Hepatocyte (in vitro differentiated cells): Measurements from ENCODE around the gene HSPB9. TPM values are rescaled to one million over a fixed set of nuclear protein-coding genes. Genes with fewer than 3 reads are reported as not detected.
A peak's percentile ranks its signal among the peaks of the same experiment; 100 is the strongest.

Experiments
- DNase-seq: peaks from one replicate; pipeline ENCODE4 v3.0.0-alpha.2; 2016; ENCODE audit warnings: low spot score
- H2AFZ ChIP-seq: fragments of 200-600 bp; sonication (generic); 2 replicates; pipeline ENCODE4 v1.6.0; 2016; ENCODE audit warnings: antibody characterized with exemption, mild to moderate bottlenecking
- H3K27ac ChIP-seq: fragments of 200-600 bp; sonication (generic); 2 replicates; pipeline ENCODE4 v1.5.1; 2016; ENCODE audit warnings: mild to moderate bottlenecking
- H3K27me3 ChIP-seq: fragments of 200-600 bp; sonication (generic); 2 replicates; pipeline ENCODE4 v1.6.1; 2016
- H3K36me3 ChIP-seq: fragments of 200-600 bp; sonication (generic); replicated peaks from 2 replicates; pipeline ENCODE4 v1.5.1; 2016; ENCODE audit warnings: low read depth; ENCODE audit not compliant: insufficient read depth
- H3K4me1 ChIP-seq: fragments of 200-600 bp; sonication (generic); 2 replicates; pipeline ENCODE4 v1.5.1; 2016; ENCODE audit warnings: mild to moderate bottlenecking, moderate library complexity; ENCODE audit not compliant: insufficient read depth
- H3K4me2 ChIP-seq: fragments of 200-600 bp; sonication (generic); 2 replicates; pipeline ENCODE4 v1.6.0; 2016
- H3K4me3 ChIP-seq: fragments of 200-600 bp; sonication (generic); 2 replicates; pipeline ENCODE4 v1.5.1; 2016; ENCODE audit warnings: mild to moderate bottlenecking
- H3K79me2 ChIP-seq: fragments of 200-600 bp; sonication (generic); 2 replicates; pipeline ENCODE4 v1.6.0; 2017; ENCODE audit warnings: mild to moderate bottlenecking
- H3K9me2 ChIP-seq: fragments of 200-600 bp; sonication (generic); replicated peaks from 2 replicates; pipeline ENCODE4 v1.6.0; 2017; ENCODE audit warnings: mild to moderate bottlenecking; ENCODE audit not compliant: insufficient read depth
- H3K9me3 ChIP-seq: fragments of 200-600 bp; sonication (generic); 2 replicates; pipeline ENCODE4 v1.5.1; 2016; ENCODE audit warnings: low read depth, mild to moderate bottlenecking
- H4K20me1 ChIP-seq: fragments of 200-600 bp; sonication (generic); 2 replicates; pipeline ENCODE4 v1.6.0; 2016; ENCODE audit warnings: mild to moderate bottlenecking; ENCODE audit not compliant: insufficient read depth, poor library complexity, severe bottlenecking
- CTCF ChIP-seq: fragments of 200-600 bp; sonication (generic); IDR thresholded peaks from 2 replicates; pipeline ENCODE4 v1.5.1; 2016; ENCODE audit warnings: antibody characterized with exemption, mild to moderate bottlenecking; ENCODE audit not compliant: poor library complexity
- EZH2 ChIP-seq: fragments of 200-600 bp; sonication (generic); IDR thresholded peaks from 2 replicates; pipeline ENCODE4 v1.6.1; 2016; ENCODE audit warnings: antibody characterized with exemption, mild to moderate bottlenecking, borderline replicate concordance
- EZH2phosphoT487 ChIP-seq: fragments of 200-600 bp; sonication (generic); IDR thresholded peaks from one replicate; pipeline ENCODE4 v1.6.1; 2018; ENCODE audit warnings: antibody characterized with exemption, mild to moderate bottlenecking, low read depth, moderate library complexity; ENCODE audit not compliant: unreplicated experiment, severe bottlenecking
- WGBS: methylation state at CpG from one replicate; pipeline ENCODE4 v1.1.6; 2016; ENCODE audit warnings: low lambda C conversion rate; ENCODE audit errors: missing lambda C conversion rate; 5-methylcytosine and 5-hydroxymethylcytosine counted together
- polyA plus RNA-seq: library from polyadenylated mRNA; unstranded; fragments of >200 nt; fragmentation: Nextera tagmentation; extraction: Ambion mirVana; gene quantifications from 2 replicates; pipeline ENCODE4 v1.2.1, GENCODE V29; 2016
- total RNA-seq: library from RNA; depleted of rRNA; stranded (reverse); fragments of >200 nt; gene quantifications from 2 replicates; pipeline ENCODE4 v1.2.3, GENCODE V29; 2014

Gene HSPB9
- total and polyA plus RNA-seq, 2 experiments from 2014 or later: 0.34 TPM; not detected in 1

DNA sequence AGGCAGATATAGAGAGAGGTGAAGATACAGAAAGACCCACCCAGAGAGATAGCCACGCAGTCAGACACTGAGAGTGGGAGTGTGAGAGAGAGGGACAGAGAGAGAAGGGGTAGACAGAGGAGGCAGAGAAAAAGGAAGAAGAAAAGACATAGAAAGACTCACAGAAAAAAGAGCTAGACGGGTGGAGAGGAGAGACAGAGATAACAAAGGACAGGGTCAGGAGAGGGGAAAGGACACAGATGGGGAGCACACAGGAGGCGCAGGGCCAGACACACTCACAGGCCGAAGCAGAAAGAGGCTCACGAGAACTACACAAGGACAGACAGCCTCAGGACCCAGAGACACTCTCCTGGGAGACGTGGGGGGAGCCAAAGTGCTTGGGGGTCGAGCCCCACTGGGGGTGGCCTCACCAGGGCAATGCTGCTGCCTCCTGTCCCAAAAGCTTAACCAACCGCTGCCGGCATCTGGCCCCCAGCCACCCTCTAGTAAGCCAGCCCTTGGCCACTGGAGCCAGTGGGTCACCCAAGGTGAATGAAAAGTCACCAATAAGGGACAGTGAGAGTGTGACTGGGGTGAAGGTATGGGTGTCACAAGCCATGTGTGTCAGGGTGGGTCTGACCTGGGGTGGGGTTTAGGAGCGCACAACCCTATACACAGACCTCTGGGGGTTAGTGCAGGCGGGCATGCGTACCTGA lies 28.1 kb upstream of the HSPB9 start:
- H3K9me3 ChIP-seq: no peaks in the 10 kb centered on the region
- no peaks in the 10 kb centered on the region for H4K20me1 ChIP-seq
- no peaks in the 10 kb centered on the region for H3K9me2 ChIP-seq
- TF ChIP-seq EZH2: no peak
- TF ChIP-seq EZH2phosphoT487: no peak
- TF ChIP-seq CTCF: no peak
- H3K27ac ChIP-seq: no peak overlapping the region
- DNase-seq: no peak
- H3K4me2 ChIP-seq: no peak overlapping the region
- H2AFZ ChIP-seq: no peak overlapping the region
- H3K4me1 ChIP-seq: peaks cover 7% of the 10 kb centered on the region
- 86% methylated on average over 12 of the region's 12 CpGs for WGBS
- no peak overlapping the region for H3K4me3 ChIP-seq
- peaks cover 23% of the 10 kb centered on the region for H3K27me3 ChIP-seq
- H3K36me3 ChIP-seq: no peaks in the 10 kb centered on the region
- H3K79me2 ChIP-seq: no peaks in the 10 kb centered on the region

DNA sequence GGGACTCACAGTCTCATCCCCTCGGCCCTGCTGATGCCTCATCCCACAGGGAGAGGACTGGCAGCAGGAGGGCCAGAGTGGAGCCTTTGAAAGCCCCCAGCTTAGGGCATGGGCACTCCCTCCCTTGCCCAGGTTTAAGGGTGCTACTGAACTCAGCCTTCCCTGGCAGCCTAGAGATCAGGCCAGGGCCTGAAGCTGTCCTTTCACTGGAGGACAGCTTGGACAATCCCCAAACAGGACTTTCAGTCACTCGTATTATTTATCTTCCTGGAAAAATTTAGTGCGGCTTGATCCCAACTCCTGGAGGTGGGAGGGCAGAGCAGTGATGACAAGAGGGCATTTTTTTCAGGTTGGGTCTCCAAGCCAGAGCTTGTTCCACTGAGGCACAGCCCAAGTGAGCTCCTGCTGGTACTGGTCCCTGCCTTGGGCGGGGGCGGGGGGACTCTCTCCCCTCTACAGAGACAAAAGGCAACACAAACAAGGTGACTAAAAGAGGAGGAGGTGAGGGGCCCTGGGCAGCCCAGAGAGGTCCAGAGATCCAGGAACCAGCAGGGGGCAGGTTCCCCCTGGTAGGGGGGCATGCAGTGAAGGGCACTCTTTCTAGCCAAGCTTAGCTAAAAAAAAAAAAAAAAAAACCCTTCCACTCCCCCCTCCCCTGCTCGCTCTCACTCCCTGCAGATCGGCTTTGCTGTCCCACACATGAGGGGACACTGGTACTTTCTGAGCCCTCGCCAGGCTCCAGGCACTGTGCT lies 26.1 kb upstream of the HSPB9 start:
- Histone ChIP-seq H3K4me2 (no peak overlapping the region), H2AFZ (no peak overlapping the region), H3K79me2 (no peaks in the 10 kb centered on the region), H3K27me3 (peaks cover 23% of the 10 kb centered on the region), H3K4me1 (peaks cover 7% of the 10 kb centered on the region), H3K9me3 (no peaks in the 10 kb centered on the region), H3K9me2 (no peaks in the 10 kb centered on the region), H3K4me3 (no peak overlapping the region), H3K27ac (no peak overlapping the region), H4K20me1 (no peaks in the 10 kb centered on the region), H3K36me3 (no peaks in the 10 kb centered on the region)
- 72% methylated on average over 6 of the region's 8 CpGs for WGBS
- no peak for TF ChIP-seq CTCF
- no peak for TF ChIP-seq EZH2phosphoT487
- TF ChIP-seq EZH2: no peak
- no peak for DNase-seq

- H3K9me3 ChIP-seq: no peaks in the 10 kb centered on the region
- WGBS: 25% methylated on average over 37 of the region's 52 CpGs
- H3K4me1 ChIP-seq: peaks cover 7% of the 10 kb centered on the region
- TF ChIP-seq EZH2 (no peak), EZH2phosphoT487 (no peak), CTCF (no peak)
- H3K27me3 ChIP-seq: peaks cover 23% of the 10 kb centered on the region
- H2AFZ ChIP-seq: peak within 1 kb of the TSS; percentile 60
- no peak within 1 kb of the TSS for H3K27ac ChIP-seq
- no peak within 1 kb of the TSS for H3K4me3 ChIP-seq
- H3K9me2 ChIP-seq: no peaks in the 10 kb centered on the region
- H4K20me1 ChIP-seq: no peaks in the 10 kb centered on the region
- peak within 1 kb of the TSS; percentile 70 for H3K4me2 ChIP-seq
- peak; percentile 55 for DNase-seq
- H3K79me2 ChIP-seq: no peaks in the 10 kb centered on the region
- H3K36me3 ChIP-seq: no peaks in the 10 kb centered on the region
These were observed 24.6 kb upstream of the HSPB9 start, which contains the start of gene ZNF385C for GRCh38 chr17:42097691-42098631. Gene ZNF385C (minus strand): TSS chr17:42098473. CDS start chr17:42063056, 35,417 bp downstream.
